Activated naive CD8-positive, alpha-beta T cell (primary cell): Measurements from ENCODE around the gene ARHGAP21.

Source experiments
- H3K27ac Mint-ChIP-seq: one replicate; pipeline ENCODE4 v1.8.0; 2021; ENCODE audit warnings: mixed read lengths
- H3K27me3 Mint-ChIP-seq: one replicate; pipeline ENCODE4 v1.8.0; 2021; ENCODE audit warnings: mixed read lengths
- H3K36me3 Mint-ChIP-seq: one replicate; pipeline ENCODE4 v1.8.0; 2021; ENCODE audit warnings: mixed read lengths
- H3K4me1 Mint-ChIP-seq: one replicate; pipeline ENCODE4 v1.8.0; 2021; ENCODE audit warnings: low read depth, mixed read lengths
- H3K4me3 Mint-ChIP-seq: one replicate; pipeline ENCODE4 v1.8.0; 2021; ENCODE audit warnings: mild to moderate bottlenecking, mixed read lengths
- H3K9me3 Mint-ChIP-seq: one replicate; pipeline ENCODE4 v1.8.0; 2021; ENCODE audit warnings: low read depth, mixed read lengths

ARHGAP21 gene

DNA sequence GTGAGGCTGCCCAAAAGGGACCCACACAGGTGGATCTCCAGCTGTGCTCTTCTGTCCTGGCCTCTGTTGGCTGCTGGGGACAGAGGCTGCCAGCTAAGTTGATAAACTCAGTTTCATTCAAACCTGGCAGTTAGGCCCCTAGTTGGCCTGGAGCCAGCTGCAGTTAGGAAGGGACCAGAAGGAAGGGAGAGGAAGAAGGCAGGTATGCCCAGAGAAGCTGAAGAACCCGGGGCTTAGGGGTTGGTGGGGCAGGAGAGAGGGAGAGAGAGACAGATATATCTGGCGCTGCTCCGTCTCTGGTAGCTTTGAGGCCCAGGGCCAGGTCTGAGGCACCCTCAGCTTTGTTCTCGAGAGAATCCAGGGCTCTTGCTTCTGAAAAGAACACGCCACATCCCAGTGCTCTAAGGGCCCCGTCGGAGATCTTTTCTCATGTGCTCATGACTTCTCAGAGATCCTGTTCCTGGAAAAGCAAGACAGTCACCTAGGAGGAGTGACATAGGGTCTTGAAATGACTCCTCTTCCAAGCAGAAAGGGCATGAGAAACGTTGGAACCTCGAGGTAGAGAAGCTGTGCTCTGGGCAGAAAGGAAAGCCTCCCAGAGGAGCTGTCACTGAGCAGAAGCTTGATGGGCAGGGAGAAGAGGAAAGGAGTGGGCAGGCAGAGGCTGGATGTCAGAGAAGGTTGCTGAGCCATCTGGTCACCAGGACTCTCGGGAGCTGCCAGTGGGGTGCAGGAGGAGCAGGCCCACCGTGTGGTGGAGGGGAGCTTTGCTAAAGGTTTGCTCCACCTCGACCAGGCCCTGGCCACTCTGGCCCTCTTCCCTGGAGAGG is 153.6 kb downstream of the ARHGAP21 start:
- H3K4me1 Mint-ChIP-seq = peaks cover 3% of the 10 kb centered on the region
- no peak overlapping the region for H3K4me3 Mint-ChIP-seq
- H3K9me3 Mint-ChIP-seq = no peaks in the 10 kb centered on the region
- peaks cover 10% of the 10 kb centered on the region for H3K27me3 Mint-ChIP-seq
- no peaks in the 10 kb centered on the region for H3K36me3 Mint-ChIP-seq
- H3K27ac Mint-ChIP-seq = no peak overlapping the region

DNA sequence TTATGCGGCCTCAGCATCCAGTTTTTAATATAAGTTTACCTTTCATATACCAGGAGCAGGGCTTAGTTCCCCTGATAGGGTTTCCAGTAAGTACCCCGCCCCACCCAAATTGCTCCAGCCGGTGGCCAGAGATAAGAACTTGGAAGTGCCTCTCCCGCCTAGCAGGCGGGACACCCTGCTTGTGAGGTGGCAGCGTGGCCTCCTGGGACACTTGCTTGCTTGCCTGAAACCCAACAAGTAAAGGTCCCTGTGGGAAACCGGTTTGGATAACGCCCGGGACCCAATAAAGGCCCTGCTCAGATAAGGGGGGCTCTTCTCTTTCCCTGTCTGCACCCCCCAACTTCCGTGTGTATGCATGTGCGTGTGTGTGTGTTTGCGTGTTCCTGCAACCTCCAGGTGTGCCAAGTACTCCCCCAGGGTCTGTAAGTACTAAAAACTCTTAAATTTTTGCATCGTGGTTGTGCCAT is 154.3 kb downstream of the ARHGAP21 start:
- Mint-ChIP-seq H3K9me3 (no peaks in the 10 kb centered on the region), H3K4me1 (no peaks in the 10 kb centered on the region), H3K4me3 (no peak overlapping the region), H3K27ac (no peak overlapping the region), H3K36me3 (no peaks in the 10 kb centered on the region), H3K27me3 (peaks cover 10% of the 10 kb centered on the region)

DNA sequence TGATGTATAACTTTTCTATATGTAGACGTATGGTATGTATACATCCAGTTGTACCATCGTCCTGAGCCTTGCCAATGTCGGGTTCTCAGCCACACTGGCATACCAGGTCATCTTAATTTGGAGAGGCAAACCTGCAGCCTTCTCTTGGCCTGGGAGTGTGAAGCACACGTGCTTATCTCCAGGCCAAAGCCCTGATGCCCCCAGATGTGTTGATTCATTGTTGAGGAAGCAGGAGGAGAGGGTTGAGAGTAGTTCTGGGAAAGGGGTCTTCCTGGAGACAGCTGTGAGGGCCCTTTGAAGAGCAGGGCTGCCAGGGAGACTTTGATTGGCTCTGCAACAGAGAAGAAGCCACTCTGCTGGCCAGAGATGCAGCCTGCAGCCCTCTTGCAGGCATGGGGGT is 155.6 kb downstream of the ARHGAP21 start:
- Mint-ChIP-seq H3K9me3 (no peaks in the 10 kb centered on the region), H3K36me3 (no peaks in the 10 kb centered on the region), H3K4me3 (no peak overlapping the region), H3K27ac (no peak overlapping the region), H3K27me3 (peaks cover 10% of the 10 kb centered on the region), H3K4me1 (no peaks in the 10 kb centered on the region)

DNA sequence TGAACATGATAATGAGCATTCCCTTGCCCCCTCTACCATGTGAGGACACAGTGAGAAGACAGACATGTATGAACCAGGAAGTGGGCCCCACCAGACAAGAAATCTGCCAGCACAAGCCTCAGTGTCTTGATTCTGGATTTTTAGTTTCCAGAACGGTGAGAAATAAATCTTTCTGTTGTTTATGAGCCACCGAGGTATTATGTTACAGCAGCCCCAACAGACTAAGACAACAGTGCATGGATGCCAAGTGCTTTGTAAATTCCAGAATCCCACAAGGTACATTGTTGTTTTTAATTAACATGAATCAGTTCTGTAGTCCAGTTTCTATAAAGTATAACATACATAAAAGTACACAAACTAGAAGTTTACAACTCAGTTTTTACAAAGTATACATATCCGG is 162.2 kb downstream of the ARHGAP21 start:
- Mint-ChIP-seq H3K9me3 (no peaks in the 10 kb centered on the region), H3K36me3 (no peaks in the 10 kb centered on the region), H3K27ac (no peak overlapping the region), H3K27me3 (no peaks in the 10 kb centered on the region), H3K4me1 (peaks cover 5% of the 10 kb centered on the region), H3K4me3 (no peak overlapping the region)

DNA sequence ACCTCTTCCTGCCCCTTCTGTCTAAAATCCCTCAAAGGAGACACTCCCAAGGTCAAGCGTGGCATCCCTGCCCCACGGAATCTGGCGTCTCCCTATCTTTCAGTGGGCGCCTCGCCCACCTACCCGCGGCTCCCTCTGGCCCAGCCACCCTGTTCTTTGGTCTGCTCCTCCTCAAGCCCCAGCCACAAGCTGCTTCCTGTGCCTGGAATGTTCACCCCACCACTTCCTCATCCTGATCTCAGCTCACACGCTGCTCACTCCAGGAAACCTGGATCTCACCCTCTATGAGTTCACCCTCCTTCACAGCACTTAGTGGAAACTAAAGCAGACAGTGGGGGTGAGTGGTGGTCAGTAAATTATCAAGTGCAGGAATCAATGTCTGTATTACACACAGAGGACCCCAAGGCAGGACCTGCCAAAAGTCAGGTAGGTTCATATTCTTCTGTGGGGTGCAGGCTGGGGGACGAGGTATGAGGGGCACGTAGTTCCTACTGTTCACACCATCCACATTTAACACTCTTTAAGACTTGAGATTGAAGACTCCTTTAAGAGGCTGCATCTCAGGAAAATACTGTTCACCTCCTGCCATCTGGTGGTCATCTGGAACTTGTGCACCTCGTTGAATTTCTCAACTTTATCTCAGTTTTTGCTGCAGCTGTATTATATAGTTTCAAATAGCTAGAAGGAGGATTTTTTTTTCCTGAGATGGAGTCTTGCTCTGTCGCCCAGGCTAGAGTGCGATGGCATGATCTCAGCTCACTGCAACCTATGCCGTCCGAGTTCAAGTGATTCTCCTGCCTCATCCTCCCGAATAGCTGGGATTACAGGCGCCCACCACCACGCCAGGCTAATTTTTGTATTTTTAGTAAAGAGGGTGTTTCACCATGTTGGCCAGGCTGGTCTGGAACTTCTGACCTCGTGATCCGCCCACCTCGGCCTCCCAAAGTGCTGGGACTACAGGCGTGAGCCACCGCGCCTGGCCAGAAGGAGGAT is 166.6 kb downstream of the ARHGAP21 start:
- Mint-ChIP-seq H3K9me3 (no peaks in the 10 kb centered on the region), H3K36me3 (no peaks in the 10 kb centered on the region), H3K27ac (no peak overlapping the region), H3K4me3 (no peak overlapping the region), H3K4me1 (peaks cover 5% of the 10 kb centered on the region), H3K27me3 (no peaks in the 10 kb centered on the region)

DNA sequence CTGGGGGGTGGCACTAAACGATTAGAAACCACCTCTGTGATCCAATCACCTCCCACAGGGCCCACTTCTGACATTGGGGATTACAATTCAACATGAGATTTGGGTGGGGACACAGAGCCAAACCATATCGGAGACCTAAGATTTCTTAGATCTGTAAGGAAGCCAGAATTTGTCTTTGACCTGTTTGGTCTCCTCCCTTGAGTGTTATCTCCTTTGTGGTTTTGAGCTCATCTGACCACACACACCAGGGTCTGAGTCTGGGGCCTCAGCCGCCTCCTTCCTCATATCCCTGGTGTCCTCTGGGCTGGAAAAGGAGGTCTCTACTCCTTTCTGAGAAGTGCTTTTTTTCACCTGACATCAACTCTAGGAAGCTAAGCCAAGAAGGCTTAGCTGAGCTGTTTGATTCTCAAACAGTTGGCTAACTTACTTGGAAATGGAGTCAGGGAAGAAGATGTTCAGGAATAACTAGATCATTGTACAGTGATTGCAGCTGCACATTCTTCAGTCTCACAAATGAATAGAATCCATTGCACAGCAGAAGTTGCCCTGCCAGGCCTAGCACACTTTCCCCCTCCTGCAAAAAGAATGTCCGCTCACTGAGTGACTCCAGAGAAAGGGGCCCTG is 167.4 kb downstream of the ARHGAP21 start:
- H3K27me3 Mint-ChIP-seq = no peaks in the 10 kb centered on the region

DNA sequence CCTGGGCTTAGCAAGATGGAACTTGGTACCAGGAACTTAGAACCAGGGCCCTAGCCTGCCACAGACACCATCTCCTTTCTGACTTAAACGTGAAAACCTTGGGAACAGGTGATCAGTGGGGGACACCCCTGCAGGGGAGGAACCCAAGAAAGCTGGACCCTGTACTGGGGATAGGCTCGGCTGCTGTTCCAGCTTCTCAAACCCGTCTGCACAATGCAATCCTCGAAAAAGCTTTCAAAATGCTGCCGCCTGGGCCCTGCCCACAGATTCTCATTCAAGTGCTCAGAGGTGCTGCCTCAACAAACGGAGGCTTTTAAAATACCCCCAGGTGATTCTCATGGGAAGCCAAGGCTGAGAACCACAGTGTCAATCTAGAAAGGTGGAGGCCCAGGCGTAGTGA is 169.7 kb downstream of the ARHGAP21 start:
- Mint-ChIP-seq H3K27ac (no peak overlapping the region), H3K4me1 (peaks cover 5% of the 10 kb centered on the region), H3K36me3 (no peaks in the 10 kb centered on the region), H3K4me3 (no peak overlapping the region), H3K27me3 (no peaks in the 10 kb centered on the region), H3K9me3 (no peaks in the 10 kb centered on the region)

More for the DNA sequence above, 167.4 kb downstream of the ARHGAP21 start:
- Mint-ChIP-seq H3K9me3 (no peaks in the 10 kb centered on the region), H3K4me1 (peaks cover 5% of the 10 kb centered on the region), H3K36me3 (no peaks in the 10 kb centered on the region), H3K4me3 (no peak overlapping the region), H3K27ac (no peak overlapping the region)

DNA sequence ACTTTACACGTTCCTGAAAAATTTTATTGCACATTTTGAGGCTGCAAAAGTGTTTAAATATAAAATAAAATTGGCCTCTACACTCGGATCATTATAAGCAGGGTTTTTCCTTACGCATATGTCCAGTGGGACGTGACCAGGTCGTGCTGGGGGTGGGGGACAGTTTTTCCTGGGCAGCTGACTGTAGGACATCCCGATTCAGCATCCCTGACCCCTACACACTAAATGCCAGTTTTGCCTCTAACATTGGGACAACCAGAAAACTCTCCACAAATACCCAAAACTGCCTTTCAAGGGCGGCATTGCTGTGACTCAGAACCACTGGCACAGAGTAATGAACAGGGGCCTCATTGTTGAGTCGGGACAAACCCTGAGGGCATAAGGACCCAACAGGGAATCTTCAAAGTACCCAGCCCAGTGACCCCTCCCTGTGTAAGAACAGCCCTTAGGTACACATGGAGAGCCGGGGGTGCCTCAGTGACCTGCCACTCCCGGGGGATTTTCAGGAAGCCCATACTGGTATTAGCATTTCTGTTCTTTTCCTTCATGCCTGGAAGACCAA is 170.6 kb downstream of the ARHGAP21 start:
- H3K4me1 Mint-ChIP-seq = peaks cover 5% of the 10 kb centered on the region
- no peaks in the 10 kb centered on the region for H3K9me3 Mint-ChIP-seq
- H3K27me3 Mint-ChIP-seq = no peaks in the 10 kb centered on the region
- no peak overlapping the region for H3K4me3 Mint-ChIP-seq
- no peak overlapping the region for H3K27ac Mint-ChIP-seq
- no peaks in the 10 kb centered on the region for H3K36me3 Mint-ChIP-seq

DNA sequence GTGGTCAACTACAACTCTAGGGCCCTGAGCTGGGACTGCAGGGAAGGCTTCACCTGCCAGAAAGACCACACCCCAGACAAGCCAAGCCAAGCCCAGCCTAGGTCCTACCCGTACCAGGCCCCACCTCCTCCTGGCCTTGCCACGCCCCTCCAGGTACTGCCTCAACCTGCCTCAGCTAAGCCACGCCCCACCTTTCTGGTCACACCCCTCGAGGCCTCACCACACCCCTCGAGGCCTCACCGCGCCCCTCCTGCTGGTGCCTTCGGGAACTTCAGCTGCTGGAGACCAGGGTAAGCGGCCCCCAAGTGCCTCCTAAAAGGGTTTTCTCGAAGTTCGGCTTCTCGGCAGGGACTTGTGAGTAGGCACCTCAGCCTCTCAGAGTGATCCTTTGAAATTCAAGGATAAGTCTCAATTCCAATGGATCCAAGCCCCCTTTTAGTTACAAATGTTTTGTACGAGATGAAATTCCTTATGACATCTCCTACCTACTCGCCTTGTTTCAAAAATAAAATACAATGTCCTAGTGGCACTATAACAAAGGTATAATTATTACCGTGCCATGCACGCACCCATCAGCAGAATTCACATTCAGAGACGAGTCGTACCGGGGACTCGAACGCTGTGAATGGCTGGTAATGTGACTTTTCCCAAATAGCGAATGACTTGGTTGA is 171.2 kb downstream of the ARHGAP21 start:
- no peaks in the 10 kb centered on the region for H3K27me3 Mint-ChIP-seq
- H3K4me3 Mint-ChIP-seq = no peak overlapping the region
- H3K9me3 Mint-ChIP-seq = no peaks in the 10 kb centered on the region
- H3K27ac Mint-ChIP-seq = no peak overlapping the region
- H3K4me1 Mint-ChIP-seq = peaks cover 5% of the 10 kb centered on the region
- no peaks in the 10 kb centered on the region for H3K36me3 Mint-ChIP-seq

DNA sequence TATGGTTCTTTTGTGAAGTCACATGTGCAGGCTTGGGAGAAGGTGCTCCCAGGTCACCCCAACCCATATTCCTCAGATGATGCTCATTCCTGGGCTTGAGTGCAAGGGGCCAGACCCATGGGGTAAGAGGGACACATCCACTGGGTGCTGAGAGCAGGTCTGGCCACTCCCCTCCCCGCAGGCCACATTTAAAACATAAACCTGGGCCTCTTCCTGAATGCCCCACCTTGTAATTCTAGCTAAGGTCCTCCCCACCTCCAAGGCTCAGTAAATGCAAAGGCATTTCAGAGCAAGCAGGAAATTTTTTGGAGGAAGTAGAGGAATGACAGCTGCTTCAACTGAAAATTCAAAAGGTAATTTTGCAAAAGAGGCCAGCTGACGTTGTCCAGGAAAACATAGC is 172.5 kb downstream of the ARHGAP21 start:
- Mint-ChIP-seq H3K4me3 (no peak overlapping the region), H3K36me3 (no peaks in the 10 kb centered on the region), H3K27ac (no peak overlapping the region), H3K9me3 (no peaks in the 10 kb centered on the region), H3K27me3 (no peaks in the 10 kb centered on the region), H3K4me1 (no peaks in the 10 kb centered on the region)

DNA sequence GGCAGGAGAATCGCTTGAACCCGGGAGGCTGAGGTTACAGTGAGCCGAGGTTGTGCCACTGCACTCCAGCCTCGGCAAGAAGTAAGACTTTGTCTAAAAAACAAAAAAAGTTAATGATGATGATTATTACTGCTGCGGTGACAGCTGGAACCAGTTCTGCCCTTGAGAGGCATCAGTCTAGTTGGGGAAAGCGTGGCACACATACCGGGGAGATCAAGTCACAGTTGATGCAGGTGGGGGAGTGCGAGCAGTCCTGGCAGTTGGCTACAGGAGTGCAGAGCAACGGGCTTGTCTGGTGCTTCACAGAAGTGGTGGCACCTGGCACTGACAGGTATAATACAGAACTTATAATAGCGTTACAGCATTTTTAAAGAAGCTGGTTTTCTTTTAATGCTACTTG is 173.0 kb downstream of the ARHGAP21 start:
- Mint-ChIP-seq H3K36me3 (no peaks in the 10 kb centered on the region), H3K27me3 (no peaks in the 10 kb centered on the region), H3K9me3 (no peaks in the 10 kb centered on the region)

DNA sequence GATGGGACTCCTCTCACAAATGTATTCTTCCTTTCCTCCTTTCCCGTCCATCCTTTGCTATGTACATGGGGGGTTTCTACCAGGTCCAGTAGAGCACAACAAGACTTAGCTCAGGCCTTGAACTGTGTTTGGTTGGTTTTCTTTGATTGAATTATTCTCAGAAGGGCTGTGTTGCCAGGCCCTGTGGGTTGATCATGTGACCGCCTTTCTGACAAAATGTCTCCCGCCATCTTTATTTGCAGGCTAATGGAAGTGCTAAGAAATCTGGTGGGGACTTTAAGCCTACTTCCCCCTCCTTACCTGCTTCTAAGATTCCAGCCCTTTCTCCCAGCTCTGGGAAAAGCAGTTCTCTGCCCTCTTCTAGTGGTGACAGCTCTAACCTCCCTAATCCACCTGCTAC is 178.1 kb downstream of the ARHGAP21 start:
- Mint-ChIP-seq H3K4me3 (no peak overlapping the region), H3K4me1 (no peaks in the 10 kb centered on the region), H3K36me3 (no peaks in the 10 kb centered on the region), H3K27ac (no peak overlapping the region), H3K9me3 (no peaks in the 10 kb centered on the region), H3K27me3 (no peaks in the 10 kb centered on the region)

More for the DNA sequence above, 173.0 kb downstream of the ARHGAP21 start:
- Mint-ChIP-seq H3K4me3 (no peak overlapping the region), H3K4me1 (no peaks in the 10 kb centered on the region), H3K27ac (no peak overlapping the region)

DNA sequence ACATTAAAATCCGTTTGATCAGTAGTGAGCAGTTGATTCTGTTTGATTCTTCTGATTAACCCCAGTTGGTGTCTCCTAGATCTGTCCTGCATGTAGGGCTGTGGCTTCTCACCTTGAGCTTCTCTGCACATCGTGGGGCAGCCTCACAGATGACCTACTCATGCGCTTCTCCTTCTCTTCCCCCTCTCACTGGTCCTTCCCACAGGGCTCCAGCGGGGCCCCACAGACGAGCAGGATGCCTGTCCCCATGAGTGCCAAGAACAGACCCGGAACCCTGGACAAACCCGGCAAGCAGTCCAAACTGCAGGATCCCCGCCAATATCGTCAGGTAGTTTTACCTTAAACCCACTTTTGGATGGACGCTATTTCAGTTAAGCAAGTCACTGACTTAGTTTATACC is 178.9 kb downstream of the ARHGAP21 start:
- Mint-ChIP-seq H3K4me1 (no peaks in the 10 kb centered on the region), H3K9me3 (no peaks in the 10 kb centered on the region), H3K36me3 (no peaks in the 10 kb centered on the region), H3K27ac (no peak overlapping the region), H3K27me3 (peaks cover 1% of the 10 kb centered on the region), H3K4me3 (no peak overlapping the region)
